DMS153 treated with DMSO at 0.1 percent for 48 hours (cell line): Measurements from ENCODE around the gene SPDYE17.
"Not testable (repeated sequence)": the region's sequence is repeated elsewhere in the genome, so short reads cannot be mapped to it uniquely, and the experiment has no call there.

Experiments used
- DNase-seq: peaks from one replicate; lab custom pipeline; 2025; ENCODE audit not compliant: unreplicated experiment; lab: John Stamatoyannopoulos, UW

The SPDYE17 gene, protein sequence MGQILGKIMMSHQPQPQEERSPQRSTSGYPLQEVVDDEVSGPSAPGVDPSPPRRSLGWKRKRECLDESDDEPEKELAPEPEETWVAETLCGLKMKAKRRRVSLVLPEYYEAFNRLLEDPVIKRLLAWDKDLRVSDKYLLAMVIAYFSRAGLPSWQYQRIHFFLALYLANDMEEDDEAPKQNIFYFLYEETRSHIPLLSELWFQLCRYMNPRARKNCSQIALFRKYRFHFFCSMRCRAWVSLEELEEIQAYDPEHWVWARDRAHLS

GRCh38 chr7:77032261-77032660 is at the start of gene SPDYE17:
TSS of gene SPDYE17 (minus strand) at chr7:77032361. CDS start at chr7:77030570, 1,791 bp downstream.
- not testable (repeated sequence) for DNase-seq

DNA sequence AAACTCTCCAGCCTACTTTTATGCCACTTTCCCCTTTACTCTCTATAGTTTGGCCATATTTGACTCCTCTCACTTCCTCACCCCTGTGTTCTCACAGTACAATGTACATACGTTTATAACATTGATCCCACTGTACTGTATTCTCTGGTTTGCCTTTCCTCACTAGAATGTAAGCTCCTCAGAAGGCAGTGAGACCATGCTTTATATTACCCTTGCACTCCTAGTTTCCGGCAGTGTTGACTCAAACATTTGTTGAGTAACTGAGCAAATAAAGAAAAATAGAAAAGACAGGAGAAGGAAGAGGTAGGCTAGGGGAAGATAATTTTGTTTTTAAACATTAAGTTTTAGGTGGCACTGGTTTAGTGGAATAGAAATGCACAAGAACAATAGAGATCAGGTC is 48.1 kb upstream of the SPDYE17 start:
- DNase-seq: not testable (repeated sequence)

GRCh38 chr7:77079624-77080023 is 47.5 kb upstream of the SPDYE17 start:
- not testable (repeated sequence) for DNase-seq

DNA sequence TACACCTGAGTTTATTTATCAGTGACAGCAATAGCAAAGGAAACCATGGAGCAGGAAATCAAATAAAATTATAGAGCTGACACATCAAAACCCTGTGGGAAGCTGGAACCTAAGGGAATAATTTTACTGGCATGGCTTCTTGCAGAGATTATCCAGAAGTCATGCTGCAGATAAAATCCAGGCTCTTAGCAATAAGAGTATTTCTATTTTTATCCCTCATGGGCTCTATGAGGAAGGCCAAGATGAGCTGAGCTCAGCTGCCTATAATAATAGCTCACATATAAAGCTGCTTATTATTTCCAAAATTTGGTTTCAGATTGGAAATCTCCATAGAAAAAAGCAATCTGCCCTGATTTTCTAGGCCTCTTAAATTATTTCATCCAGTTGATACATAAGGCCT is 47.0 kb upstream of the SPDYE17 start:
- DNase-seq: not testable (repeated sequence)

- DNase-seq: not testable (repeated sequence)
Measured at GRCh38 chr7:77077060-77077459, 44.9 kb upstream of the SPDYE17 start.

- DNase-seq: not testable (repeated sequence)
Measured at GRCh38 chr7:77074786-77075396, 42.7 kb upstream of the SPDYE17 start.

DNA sequence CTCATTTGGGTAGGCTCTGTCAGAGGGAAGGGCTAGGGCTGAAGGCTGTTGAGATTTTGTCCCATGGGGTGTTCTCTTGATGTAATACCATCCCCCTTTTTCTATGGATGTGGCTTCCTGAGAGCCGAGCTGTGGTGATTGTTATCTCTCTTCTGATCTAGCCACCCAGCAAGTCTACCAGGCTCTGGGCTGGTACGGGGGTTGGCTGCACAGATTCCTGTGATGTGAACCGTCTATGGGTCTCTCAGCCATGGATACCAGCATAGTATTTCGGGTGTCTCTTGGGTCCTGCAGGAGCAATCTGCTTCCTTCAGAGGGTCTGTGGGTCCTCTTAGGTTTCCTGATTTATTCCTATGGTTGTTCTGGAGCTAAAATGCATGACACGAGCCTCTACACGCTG is 38.9 kb upstream of the SPDYE17 start:
- not testable (repeated sequence) for DNase-seq

- DNase-seq: not testable (repeated sequence)
Measured at GRCh38 chr7:77065869-77066268, 33.7 kb upstream of the SPDYE17 start.

- DNase-seq: not testable (repeated sequence)
Measured at GRCh38 chr7:77063732-77064131, 31.6 kb upstream of the SPDYE17 start.

DNA sequence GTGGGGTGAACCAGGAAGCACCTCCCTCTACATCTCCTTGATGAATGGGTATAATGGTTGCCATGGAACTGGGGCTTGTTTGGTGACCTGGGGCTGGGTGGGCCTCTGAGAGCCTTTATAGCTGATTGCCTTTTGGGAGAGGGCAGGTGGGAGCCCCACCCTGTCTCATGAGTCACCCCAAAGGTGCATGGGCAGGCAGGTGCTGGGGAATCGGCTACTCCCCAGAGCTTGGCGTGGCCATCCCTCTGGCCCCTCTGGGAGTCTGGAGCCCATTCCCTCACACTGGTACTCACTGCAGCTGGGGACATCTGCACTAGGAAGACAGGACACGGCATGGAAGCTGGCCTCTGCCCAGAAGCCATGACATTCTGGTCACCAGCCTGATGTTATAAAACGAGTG is 30.4 kb upstream of the SPDYE17 start, which contains the start of gene SPDYE18:
SPDYE18 (minus strand) TSS at position 2 of the 400 bp plus-strand sequence. CDS start 2,046 bp downstream, outside the sequence.
- DNase-seq: not testable (repeated sequence)

DNA sequence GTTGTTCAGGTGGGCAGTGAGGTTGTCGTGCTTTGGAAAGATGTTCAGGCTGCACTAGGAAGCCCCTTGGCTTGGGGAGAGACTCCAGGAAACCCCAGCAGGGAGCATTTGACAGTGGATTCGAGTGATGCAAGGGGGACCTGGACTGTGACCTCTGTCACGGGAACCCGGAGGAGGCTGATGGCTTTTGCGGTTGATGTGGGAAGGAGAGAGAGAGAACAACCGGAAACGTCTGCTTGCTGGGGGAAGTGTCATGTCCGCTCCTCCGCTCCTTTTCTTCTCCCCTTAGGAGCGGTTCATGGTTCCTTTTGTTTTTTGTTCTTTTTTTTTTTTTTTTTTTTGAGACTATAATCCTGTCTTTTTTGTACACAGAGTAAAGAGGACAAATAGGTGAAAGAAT is 5.8 kb downstream of the SPDYE17 start:
- DNase-seq: not testable (repeated sequence)

DNA sequence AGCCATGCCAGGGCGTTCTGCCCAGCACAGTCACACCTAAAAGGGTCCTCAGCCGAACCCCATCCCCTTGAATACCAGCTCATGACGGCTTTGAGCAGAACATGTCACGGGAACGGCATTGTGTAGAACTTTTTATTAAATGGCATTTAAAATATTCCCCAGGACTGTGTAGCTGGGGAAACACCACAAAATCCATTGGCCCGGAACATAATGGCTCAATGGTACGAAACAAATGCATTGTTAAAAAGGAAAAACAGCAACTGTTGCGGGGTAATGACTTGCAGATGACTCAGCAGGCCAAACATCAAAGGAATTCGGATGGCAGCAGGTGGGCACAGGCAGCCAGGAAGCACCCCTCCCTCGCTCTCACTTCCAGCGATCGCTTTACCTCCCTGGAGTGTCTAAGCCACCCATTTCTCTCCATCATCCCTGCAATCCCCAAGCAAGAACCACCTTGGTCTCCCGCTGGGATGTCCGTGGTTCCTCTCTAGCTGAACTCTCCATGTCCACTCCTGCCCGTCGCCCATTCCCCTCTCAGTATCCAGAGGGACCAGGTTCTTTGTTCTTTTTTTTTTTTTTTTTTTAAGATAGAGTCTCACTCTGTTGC is 22.0 kb downstream of the SPDYE17 start:
- not testable (repeated sequence) for DNase-seq

DNA sequence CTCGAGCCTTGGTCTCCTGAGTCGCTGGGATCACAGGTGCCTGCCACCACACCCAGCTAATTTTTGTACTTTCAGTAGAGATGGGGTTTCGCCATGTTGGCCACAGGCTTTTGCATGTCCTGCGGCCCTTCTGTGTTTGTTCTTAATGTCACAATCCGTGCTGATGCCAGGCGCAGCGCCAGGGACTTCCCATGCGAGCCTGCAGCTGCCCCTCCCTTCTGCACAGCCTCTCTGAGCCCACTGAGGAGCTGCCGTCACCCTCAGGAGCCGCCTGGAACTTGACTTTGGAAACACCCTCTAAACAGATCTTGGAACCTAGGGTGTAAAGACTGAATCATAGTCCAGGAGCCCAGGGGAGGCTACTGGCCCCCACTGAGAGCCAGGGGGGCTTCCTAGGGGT is 24.2 kb downstream of the SPDYE17 start:
- DNase-seq: not testable (repeated sequence)

GRCh38 chr7:77006127-77007110 is 25.7 kb downstream of the SPDYE17 start:
- not testable (repeated sequence) for DNase-seq

GRCh38 chr7:77005461-77006057 is 26.6 kb downstream of the SPDYE17 start:
- DNase-seq: not testable (repeated sequence)

GRCh38 chr7:77004151-77004550 is 28.0 kb downstream of the SPDYE17 start:
- not testable (repeated sequence) for DNase-seq

GRCh38 chr7:77003241-77003640 is 28.9 kb downstream of the SPDYE17 start:
- not testable (repeated sequence) for DNase-seq

DNA sequence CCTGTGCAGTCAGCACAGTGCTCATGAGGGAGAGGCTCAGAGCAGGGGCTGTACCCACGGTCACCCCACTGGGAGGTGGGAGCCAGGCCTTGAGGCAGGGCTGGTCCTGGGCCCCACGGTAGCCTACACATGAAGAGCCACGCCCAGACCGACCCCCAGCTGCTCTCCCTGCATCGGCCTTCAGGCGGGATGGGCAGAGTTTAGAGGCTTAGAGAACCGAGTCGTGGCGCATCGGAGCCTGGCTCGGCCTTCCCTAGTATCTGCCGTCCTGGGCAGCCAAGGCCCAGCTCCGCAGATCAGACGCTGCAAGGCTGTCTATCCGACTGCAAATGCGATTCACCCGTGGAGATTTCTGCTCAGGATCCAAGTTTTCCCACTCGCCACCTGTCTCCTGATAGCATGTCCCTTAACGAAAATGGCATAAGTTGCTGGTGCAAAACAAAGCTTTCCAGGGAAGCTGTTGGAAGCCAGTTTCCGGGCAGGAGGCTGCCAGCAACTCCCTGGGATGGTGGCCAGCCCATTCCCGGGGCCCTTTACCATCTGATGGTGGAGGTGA is 29.4 kb downstream of the SPDYE17 start:
- DNase-seq: not testable (repeated sequence)

DNA sequence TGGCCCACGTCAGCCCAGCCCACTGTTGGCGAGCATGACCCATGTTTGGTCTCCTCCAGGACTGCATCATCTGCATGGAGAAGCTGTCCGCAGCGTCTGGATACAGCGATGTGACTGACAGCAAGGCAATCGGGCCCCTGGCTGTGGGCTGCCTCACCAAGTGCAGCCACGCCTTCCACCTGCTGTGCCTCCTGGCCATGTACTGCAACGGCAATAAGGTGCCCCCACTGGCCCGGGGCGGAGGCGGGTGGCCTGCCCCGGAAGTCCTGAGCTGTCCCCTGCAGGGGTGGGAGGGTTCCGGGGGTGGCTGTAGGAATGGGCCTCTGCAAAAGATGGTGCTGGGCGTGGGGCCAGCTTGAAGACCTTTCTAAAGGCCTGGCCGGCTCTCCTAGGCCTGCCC is 30.1 kb downstream of the SPDYE17 start:
- not testable (repeated sequence) for DNase-seq
